ENCODE data around the gene TIMM22. TPM values are rescaled to one million over a fixed set of nuclear protein-coding genes. Genes with fewer than 3 reads are reported as not detected.

Gene TIMM22
- total and polyA plus RNA-seq, 2 of the 4 experiments (the other 2 are of a cell fraction): 12.7 to 12.9 TPM

DNA sequence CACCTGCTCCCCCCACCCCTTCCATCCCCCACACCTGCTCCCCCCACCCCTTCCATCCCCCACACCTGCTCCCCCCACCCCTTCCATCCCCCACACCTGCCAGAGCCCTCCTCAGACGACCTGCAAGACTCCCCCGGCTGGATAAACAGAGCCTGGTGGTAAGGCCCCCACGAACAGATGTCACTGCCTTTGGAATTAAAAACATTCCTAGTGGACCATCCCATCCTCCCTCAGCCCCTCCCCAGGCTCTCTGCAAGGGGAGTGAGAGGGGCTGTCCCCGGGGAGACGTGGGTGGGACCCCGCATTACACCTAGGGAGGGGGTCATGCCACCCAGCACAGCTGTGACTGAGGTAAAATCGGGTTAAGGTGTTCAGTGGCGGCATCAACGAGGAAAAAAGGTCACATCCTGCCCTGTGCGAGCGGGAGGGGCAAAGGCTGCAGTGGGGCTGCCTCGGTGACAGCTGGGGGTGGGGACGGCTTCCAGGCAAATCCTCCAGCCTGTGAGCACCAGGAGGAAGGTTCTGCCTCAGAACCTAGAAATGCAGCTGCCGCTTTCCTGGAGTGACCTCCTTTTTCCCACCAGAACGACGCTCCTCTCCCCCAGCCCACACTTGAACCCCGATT lies 38.7 kb downstream of the TIMM22 start:
- Histone ChIP-seq H3K56ac (ENCODE audit: extremely low read depth, insufficient read depth, low read length) (no peak overlapping the region), H2BK15ac (ENCODE audit: low read depth, low read length) (no peak overlapping the region), H3K14ac (replicated peaks; ENCODE audit: low read depth, low read length) (no peak overlapping the region), H3K27ac (ENCODE audit: insufficient read depth, low read length) (no peak overlapping the region), H4K8ac (ENCODE audit: low read depth in 2 of 2, low read length in 2 of 2) (no peak overlapping the region), H3K27me3 (ENCODE audit: control insufficient read depth, insufficient read depth, low read length) (no peaks in the 10 kb centered on the region), H3K4me3 (ENCODE audit: insufficient read depth, low read depth, low read length) (no peak overlapping the region), H3K79me1 (ENCODE audit: low read depth in 1 of 2, low read length in 2 of 2) (peaks cover 0 to 7% of the 10 kb centered on the region in 2 experiments; a peak in 3 of 4 replicates), H3K4ac (ENCODE audit: low read depth, low read length) (no peak overlapping the region), H3K9ac (ENCODE audit: low read depth, low read length) (no peak overlapping the region), H3K4me1 (ENCODE audit: control insufficient read depth, insufficient read depth, low read length) (peaks cover 2% of the 10 kb centered on the region; the same call in 1 of the 2 replicates), H2AK9ac (replicated peaks; ENCODE audit: low read depth, low read length, poor library complexity) (peak overlapping the region; percentile 24), H4K5ac (ENCODE audit: low read depth, low read length) (no peak overlapping the region), H2BK5ac (ENCODE audit: low read depth, low read length, poor library complexity, severe bottlenecking) (no peak overlapping the region), H2AK5ac (ENCODE audit: low read depth, low read length) (no peak overlapping the region; the same call in 1 of the 2 replicates), H2AFZ (replicated peaks; ENCODE audit: low read length, poor library complexity) (no peak overlapping the region), H3K4me2 (ENCODE audit: low read depth, low read length) (no peak overlapping the region), H3K23ac (ENCODE audit: low read depth, low read length) (no peak overlapping the region), H3K9me3 (ENCODE audit: control insufficient read depth, insufficient read depth, low read length) (no peaks in the 10 kb centered on the region), H3K18ac (ENCODE audit: low read depth, low read length) (no peak overlapping the region), H4K20me1 (ENCODE audit: insufficient read depth, low read length) (peaks cover 32% of the 10 kb centered on the region), H3K9me1 (ENCODE audit: insufficient read depth, low read length) (no peaks in the 10 kb centered on the region), H2BK20ac (ENCODE audit: low read depth, low read length) (no peak overlapping the region), H4K91ac (ENCODE audit: insufficient read depth, low read depth, low read length) (no peak overlapping the region), H3K36me3 (ENCODE audit: control insufficient read depth, insufficient read depth, low read length) (peaks cover 24% of the 10 kb centered on the region), H2BK120ac (ENCODE audit: low read depth, low read length) (no peak overlapping the region)
- ATAC-seq (ENCODE audit: low read depth) (peak; percentile 57; the same call in 1 of the 2 replicates), DNase-seq (no peak)
- dilution Hi-C loops (cut with HindIII; ENCODE audit: low sequenced_read_pairs, unreplicated experiment) (no loop called here), in situ Hi-C loops (cut with MboI; ENCODE audit: low sequenced_read_pairs) (no loop called here), intact Hi-C loops (cut with micrococcal nuclease) (no loop called here)
- ChIA-PET CTCF (no interaction called here), POLR2A (ENCODE audit: unreplicated experiment) (no interaction called here)
- no TSS peak for BruUV-seq (replicated peaks)
- 37% methylated on average over 5 of the region's 17 CpGs; no CpG with 5 or more reads in 1 of the 2 experiments for WGBS, 2 experiments (ENCODE audit: extremely low coverage in 2 of 2, insufficient read length in 1 of 2)
- TF ChIP-seq RFX5 (IDR thresholded peaks at IDR 0.05; ENCODE audit: low read depth, low read length) (no peak), POLR2A (IDR thresholded peaks at IDR 0.05; ENCODE audit: low read depth, low read length) (no peak)
